GM18511 (cell line): Measurements from ENCODE around the gene HMCN2.
"Not testable (repeated sequence)": the region's sequence is repeated elsewhere in the genome, so short reads cannot be mapped to it uniquely, and the experiment has no call there.

Experiments
- ATAC-seq: cut with Tn5 transposase; IDR thresholded peaks from one replicate; pipeline ENCODE4 v1.9.1; 2021; ENCODE audit warnings: mild to moderate bottlenecking, moderate library complexity; ENCODE audit not compliant: unreplicated experiment

Gene HMCN2

GRCh38 chr9:130262771-130263170 is 2.8 kb upstream of the HMCN2 start:
- no peak for ATAC-seq

DNA sequence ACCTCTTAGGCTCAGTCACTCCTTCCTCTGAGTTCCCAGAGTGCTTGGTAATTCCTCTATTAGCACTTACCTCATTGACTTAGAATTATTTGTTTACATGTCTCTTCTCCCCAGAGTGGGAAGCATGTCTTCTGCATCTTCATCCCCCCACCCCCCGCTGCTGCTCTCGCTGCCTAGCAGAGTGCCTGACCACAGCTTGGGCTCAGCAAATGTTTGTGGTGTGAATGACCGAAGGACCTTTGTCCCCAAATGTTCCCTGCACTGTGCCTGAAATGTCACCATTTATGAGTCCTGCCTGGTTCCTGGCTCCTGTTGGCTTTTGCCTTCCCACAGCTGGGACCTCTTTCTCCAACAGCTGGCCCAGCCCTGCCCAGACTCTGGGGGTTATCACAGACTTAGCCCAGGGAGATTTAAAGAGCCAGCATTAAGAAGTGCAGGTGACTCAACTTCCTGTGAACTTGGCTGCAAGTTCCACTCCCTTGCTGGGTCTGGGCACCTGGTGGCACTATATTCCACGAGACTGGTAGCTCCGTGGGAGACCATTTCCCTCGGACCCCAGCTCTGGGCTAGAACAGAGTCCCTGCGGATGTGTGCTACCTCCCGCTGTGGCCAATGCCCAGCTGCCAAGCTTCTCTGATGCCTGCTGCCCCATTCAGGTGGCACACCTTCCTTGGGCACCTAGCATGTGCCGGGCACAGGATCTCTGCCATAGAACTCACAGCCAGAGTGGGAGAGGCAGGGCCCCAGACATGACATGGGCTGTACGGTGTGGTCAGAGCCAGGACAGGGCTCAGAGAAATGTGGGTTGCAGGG is 1.8 kb upstream of the HMCN2 start:
- no peak for ATAC-seq

- ATAC-seq, result no peak
These were observed 878 bp upstream of the HMCN2 start for GRCh38 chr9:130264414-130265350.

DNA sequence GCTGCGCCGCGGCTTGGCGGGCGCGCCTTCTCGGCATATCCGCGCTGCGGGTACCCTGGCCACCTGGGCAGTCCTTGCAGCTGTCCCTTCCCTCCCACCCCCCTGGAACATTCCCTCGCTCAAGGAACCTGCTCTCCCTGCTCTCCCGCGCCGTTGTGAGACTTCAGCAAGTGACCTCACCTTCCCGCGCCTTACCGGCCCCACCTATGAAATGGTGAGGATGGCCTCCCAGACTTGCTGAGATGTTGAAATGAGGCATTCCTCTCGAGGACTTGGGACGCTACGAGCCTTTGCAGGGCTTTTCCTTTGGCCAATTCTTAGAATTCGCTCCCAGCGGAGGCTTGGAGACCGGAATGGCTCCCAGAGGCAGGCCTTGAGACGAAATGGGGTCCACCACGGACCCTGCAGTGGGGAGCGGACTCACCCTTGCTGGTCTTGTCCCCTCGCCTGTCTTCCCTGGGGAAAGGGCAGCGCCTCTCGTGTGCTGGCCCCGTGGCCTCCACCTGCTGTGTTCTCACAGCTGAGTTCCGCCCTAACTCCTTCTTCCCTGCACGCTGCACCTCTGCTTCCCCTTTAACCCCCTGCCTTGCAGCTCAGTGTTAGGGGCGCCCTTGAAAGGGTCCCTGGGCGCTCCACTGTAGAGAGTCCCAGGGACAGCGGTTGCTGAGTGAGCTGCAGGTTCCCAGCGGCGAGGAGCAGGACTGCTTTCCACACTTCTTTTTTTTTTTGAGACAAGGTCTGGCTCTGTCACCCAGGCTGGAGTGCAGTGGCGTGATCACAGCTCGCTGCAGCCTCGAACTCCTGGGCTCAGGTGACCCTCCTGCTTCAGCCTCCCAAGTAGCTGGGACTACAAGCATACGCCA is 907 bp downstream of the HMCN2 start:
- ATAC-seq, result no peak

DNA sequence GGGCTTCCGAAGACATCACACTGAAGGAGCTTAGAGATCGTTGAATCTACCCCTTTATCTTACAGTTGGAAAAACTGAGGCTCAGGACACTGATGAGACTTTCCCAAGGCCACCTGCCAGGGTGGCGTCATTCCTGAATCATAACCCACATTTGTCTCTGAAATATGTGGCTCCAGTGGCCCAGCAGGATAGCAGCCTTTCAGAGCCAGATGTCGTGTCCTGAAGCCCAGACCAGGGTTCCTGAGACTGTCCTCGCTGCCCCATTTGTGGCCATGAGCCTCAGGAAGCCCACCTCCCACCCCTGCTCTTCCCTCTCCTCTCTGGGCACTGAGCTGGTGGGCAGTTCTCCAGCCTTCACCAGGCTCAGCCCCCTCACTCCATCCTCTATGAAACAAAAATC is 2.4 kb downstream of the HMCN2 start:
- no peak for ATAC-seq

DNA sequence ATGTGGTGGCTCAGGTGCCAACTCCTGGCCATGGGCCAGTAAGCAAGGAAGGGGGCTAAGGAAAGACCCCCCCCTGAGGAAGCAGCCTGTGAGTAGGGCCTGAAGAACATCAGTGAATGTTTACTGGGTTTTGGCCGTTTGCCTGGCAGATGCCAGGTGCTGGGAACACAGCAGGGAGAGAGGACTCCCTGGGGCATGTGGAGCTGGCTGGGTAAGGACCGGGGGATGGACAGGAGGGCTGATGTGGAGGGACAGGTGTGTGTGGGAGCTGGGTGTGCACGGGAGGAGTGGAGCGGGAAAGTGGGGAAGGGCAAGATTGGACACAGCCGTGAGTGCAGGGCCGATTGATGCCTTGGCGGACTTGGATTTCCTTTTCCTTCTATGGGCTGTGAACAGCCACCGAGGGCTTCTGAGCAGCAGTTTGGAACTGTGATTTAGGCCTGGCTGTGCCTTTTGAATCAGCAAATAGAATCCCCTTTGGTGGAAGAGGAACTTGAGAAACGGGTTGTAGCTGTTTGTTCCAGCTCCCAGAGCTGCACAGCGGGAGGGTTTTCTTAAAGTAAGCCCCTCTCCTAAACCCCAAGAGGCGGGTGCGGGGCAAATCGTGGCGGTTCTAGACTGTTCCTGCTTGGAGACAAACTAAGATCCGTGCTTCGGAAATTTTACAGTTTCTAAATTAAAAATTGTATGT is 3.1 kb downstream of the HMCN2 start:
- ATAC-seq, result no peak

GRCh38 chr9:130271473-130271872 is 5.9 kb downstream of the HMCN2 start:
- no peak for ATAC-seq

DNA sequence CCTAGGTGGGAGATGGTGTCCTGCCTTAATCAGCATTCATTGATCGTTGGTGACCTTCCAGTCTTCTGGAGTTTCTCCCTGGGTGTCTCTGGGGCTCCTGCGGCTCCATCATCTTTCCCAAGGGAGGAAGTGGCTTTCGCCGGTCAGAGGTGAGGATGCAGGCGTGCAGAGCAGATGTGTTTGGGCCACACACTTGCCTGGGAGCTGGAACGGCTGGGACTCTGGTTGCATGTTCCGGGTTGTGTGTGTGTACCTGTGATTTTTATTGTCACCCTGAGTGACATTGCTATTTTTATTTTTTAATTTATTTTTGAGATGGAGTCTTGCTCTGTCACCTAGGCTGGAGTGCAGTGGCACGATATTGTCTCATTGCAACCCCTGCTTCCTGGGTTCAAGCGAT is 9.6 kb downstream of the HMCN2 start:
- no peak for ATAC-seq

DNA sequence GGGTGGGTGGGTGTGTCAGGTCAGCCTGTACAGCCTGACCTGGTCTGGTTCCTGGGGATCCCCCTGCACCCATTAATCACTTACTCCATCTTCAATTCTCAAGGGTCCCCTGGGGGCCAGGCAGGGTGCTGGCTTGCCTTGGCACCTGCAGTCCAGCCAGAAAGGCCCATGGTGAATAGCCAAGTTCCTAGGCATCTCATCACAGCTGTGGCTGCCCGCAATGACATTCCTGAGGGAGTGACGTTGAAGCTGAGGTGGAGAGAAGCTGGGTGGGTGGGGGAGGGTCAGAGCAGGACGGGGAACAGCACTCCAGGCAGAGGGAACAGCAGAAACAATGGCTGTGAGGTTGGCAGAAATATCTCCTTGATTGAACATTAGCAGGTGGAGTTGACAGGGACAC is 10.6 kb downstream of the HMCN2 start:
- no peak for ATAC-seq

DNA sequence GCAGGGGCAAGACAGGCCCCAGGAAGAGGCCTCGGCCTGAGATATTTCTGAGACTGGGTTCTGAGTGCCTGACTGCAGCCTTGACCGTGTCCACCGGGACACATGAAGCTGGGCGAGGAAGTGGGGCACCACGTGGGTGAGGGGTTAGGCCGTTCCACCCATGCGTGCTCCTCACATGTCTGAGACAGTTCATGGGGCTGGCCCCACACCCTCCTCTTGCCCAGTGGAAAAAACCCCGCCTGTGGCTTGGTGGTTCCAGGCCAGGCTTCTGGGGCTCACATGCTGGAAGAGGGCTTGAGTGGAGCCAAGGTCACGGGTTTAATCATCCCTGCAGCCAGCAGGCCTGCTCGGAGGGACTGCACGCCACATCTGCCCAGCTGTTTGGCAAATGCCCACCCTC is 11.4 kb downstream of the HMCN2 start:
- ATAC-seq, result no peak

GRCh38 chr9:130277525-130277924 is 12.0 kb downstream of the HMCN2 start:
- ATAC-seq, result not testable (repeated sequence)

DNA sequence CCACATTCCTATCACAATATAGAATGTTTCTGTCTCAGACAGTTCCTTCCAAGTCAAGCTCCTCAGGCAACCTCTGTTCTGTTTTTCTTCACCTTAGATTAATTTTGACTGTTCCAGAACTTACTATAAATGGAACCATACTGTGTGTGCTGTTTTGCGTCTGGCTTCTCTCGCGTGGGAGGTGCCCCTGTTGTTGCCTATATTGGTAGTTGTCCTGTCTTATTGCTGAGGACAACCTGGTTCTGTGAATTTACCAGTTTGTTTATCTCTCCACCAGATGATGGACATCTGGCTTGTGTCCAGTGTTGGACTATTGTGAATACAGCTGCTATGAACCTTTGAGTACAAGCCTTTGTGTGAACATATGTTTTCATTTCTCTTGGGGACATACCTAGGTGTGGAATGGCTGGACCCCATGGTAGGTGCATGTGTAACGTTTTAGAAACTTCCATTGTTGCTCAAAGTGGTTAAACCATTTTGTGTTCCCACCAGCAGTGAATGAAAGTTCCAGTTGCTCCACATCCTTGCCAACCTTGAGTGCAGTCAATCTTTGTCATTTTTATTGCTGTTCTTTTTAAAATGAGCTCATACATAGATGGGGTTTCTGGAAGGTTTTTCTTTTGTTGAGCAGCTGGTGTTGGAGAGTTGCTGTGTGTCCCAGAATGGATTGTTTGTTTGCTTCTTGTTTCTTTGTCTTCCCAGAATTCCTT is 18.1 kb downstream of the HMCN2 start:
- ATAC-seq, result no peak

DNA sequence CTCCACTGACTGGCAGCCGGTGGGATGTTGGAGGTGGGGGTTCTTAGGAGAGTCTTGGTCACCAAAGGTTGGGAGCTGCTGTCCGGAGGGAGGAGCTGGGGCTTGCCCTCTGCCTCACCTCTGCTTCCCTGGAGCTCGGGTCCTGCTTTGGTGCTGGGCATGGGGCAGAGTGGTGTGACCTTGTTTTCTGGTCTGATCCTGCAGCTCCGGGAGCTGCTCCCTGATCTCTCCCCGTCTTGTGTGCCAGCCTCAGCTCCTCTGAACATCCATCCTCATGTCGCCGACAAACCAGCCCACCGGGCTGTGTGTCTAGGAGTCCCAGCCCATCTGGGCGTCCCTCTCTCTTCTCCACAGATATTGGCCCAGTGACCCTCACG is 18.7 kb downstream of the HMCN2 start:
- no peak for ATAC-seq

DNA sequence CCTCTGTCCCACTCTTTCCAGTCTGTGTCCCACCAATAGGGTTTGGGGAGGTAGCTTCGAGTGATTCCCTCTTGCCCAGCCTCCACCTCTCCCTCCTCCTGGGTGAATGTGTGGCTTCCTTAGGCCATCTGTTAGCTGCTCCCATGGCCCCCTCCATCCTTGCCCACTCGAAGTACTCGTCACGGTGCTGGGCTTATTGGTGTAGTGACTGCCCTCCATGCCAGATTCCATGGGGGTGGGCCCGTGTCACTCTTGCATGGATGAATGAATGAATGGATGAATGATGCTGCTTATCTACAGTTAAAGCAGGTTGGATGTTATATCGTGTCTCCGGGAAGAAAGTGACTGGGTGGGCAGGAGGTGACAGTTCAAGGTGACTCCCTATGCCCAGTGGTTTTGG is 19.1 kb downstream of the HMCN2 start:
- no peak for ATAC-seq

DNA sequence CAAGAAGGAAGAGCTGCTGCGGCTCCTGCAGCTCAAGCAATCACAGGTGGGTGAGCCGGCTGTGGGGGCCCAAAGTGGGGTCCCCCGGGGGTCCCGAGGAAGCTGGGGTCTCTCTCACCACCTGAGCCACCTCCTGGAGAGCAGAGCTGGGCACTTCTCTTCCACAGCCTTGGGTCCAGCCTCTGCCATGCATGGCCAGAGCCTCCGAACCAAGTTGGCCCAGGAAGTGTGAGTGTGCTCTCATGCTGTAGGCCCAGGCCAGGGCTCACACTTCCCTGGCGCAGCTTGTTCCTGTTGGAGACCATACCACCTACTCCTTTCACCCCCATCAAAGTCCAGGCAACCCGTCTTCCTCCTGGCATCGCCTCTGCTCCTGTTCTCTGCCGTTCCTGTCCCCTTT is 19.7 kb downstream of the HMCN2 start:
- ATAC-seq, result no peak

DNA sequence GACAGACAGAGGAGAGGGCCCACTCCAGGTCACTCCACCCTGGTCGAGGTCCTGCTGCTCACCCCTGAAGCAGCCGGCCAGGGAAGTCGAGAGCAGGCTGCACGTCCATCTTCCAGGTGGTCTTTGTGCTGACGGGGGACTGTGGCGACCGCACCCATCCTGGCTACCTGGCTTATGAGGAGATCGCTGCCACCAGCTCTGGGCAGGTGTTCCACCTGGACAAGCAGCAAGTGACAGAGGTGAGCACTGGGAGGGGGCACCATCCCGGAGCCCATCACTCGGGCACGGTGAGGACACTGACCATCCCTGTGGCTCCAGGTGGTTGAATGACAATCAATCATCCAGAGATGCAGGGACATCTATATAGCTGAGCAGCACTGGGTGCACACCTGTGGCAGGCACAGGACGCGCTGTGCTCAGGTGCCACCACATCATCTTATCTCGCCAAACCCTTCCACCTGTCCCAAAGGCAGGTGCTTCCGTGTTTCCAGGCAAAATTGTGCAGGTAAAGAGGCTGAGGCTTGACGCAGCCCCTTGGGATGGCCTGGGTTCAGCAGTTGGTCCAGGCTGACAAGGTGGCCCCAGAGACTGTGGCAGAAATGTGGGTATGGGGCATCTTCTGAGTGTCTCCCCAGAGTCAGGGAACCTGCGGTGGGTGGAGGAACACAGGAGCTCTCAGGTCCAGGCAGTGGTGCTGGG is 20.7 kb downstream of the HMCN2 start:
- ATAC-seq, result no peak

GRCh38 chr9:130286781-130287428 is 21.3 kb downstream of the HMCN2 start:
- no peak for ATAC-seq

DNA sequence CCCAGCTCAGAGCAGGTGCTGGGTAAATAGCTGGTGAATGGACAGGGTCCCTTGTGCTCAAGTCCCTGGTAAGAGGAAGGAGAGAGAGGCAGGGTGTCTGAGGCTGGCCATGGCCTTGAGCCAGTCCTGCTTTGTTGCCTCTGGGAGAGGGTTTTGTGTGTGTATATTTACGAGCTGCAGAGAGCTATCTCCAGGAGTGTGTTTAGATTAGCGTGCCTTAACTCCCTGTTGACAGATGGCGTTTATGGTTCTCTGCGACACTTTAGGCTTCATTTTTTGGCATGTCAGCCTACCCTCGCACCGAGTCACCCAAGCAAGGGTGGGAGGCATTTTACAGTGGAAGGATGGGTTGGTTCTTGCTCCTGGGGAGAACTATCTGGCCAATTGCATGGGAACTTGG is 22.2 kb downstream of the HMCN2 start:
- no peak for ATAC-seq

DNA sequence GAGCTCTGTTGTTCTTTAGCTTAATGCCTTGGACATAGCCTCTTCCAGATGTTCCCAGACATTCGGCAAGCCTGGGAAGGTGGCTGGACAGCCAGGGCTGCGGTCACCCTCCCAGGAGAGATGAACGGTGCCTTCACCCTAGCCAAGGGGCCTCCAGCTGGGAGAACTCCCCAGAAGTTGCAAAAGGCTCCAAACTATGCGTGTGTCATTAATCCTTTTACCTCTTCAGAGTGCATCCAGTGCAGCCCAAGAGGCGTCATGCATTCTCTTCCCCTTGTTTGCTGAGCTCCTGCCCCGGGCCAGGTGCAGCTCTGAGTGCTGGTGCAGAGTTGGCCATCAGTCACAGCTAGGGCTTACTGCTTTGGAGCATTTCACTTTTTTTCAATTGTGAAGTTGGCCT is 22.8 kb downstream of the HMCN2 start:
- no peak for ATAC-seq
